ENCODE results near the gene EEA1. TPM values are rescaled to one million over a fixed set of nuclear protein-coding genes. Genes with fewer than 3 reads are reported as not detected.

EEA1 gene
- total and polyA plus RNA-seq, 2 of the 4 experiments (the other 2 are of a cell fraction): 4.6 to 12.5 TPM

GRCh38 chr12:92949466-92949865, 20.4 kb upstream of the EEA1 start:
- dilution Hi-C loops (cut with HindIII; ENCODE audit: low sequenced_read_pairs, unreplicated experiment) (no loop called here), in situ Hi-C loops (cut with MboI; ENCODE audit: low sequenced_read_pairs) (no loop called here), intact Hi-C loops (cut with micrococcal nuclease) (no loop called here)
- no peak overlapping the region for H2BK120ac ChIP-seq (ENCODE audit: low read depth, low read length)
- H2AK9ac ChIP-seq (replicated peaks; ENCODE audit: low read depth, low read length, poor library complexity): no peak overlapping the region
- no peaks in the 10 kb centered on the region for H3K27me3 ChIP-seq (ENCODE audit: control insufficient read depth, insufficient read depth, low read length)
- no peaks in the 10 kb centered on the region for H3K36me3 ChIP-seq (ENCODE audit: control insufficient read depth, insufficient read depth, low read length)
- H3K4me2 ChIP-seq (ENCODE audit: low read depth, low read length): no peak overlapping the region
- H3K9me3 ChIP-seq (ENCODE audit: control insufficient read depth, insufficient read depth, low read length): peaks cover 5% of the 10 kb centered on the region
- H3K4me1 ChIP-seq (ENCODE audit: control insufficient read depth, insufficient read depth, low read length): no peaks in the 10 kb centered on the region
- no peaks in the 10 kb centered on the region for H4K20me1 ChIP-seq (ENCODE audit: insufficient read depth, low read length)
- H4K5ac ChIP-seq (ENCODE audit: low read depth, low read length): no peak overlapping the region
- H3K4me3 ChIP-seq (ENCODE audit: insufficient read depth, low read depth, low read length): no peak overlapping the region
- H2AK5ac ChIP-seq (ENCODE audit: low read depth, low read length): no peak overlapping the region
- ChIA-PET CTCF (no interaction called here), POLR2A (ENCODE audit: unreplicated experiment) (no interaction called here)
- BruUV-seq (replicated peaks): no TSS peak
- DNase-seq: no peak
- H2BK15ac ChIP-seq (ENCODE audit: low read depth, low read length): no peak overlapping the region
- no peak overlapping the region for H4K8ac ChIP-seq (ENCODE audit: low read depth in 2 of 2, low read length in 2 of 2)
- no peak overlapping the region for H3K14ac ChIP-seq (replicated peaks; ENCODE audit: low read depth, low read length)
- H2BK5ac ChIP-seq (ENCODE audit: low read depth, low read length, poor library complexity, severe bottlenecking): no peak overlapping the region
- no peak overlapping the region for H2BK20ac ChIP-seq (ENCODE audit: low read depth, low read length)
- ATAC-seq (ENCODE audit: low read depth): no peak
- H3K23ac ChIP-seq (ENCODE audit: low read depth, low read length): no peak overlapping the region
- H3K18ac ChIP-seq (ENCODE audit: low read depth, low read length): no peak overlapping the region
- no peak overlapping the region for H2AFZ ChIP-seq (replicated peaks; ENCODE audit: low read length, poor library complexity)
- H3K56ac ChIP-seq (ENCODE audit: extremely low read depth, insufficient read depth, low read length): no peak overlapping the region
- no peaks in the 10 kb centered on the region for H3K9me1 ChIP-seq (ENCODE audit: insufficient read depth, low read length)
- no peaks in the 10 kb centered on the region for H3K79me1 ChIP-seq (ENCODE audit: low read depth in 1 of 2, low read length in 2 of 2)
- H3K9ac ChIP-seq (ENCODE audit: low read depth, low read length): no peak overlapping the region
- H3K27ac ChIP-seq (ENCODE audit: insufficient read depth, low read length): no peak overlapping the region
- TF ChIP-seq SMC3 (IDR thresholded peaks at IDR 0.05; ENCODE audit: low read depth, low read length) (no peak), RCOR1 (IDR thresholded peaks at IDR 0.05; ENCODE audit: insufficient replicate concordance, low read length) (no peak)
- no CpG with 5 or more reads among the region's 1 CpG for WGBS, 2 experiments (ENCODE audit: extremely low coverage in 2 of 2, insufficient read length in 1 of 2)
- H4K91ac ChIP-seq (ENCODE audit: insufficient read depth, low read depth, low read length): no peak overlapping the region
- H3K4ac ChIP-seq (ENCODE audit: low read depth, low read length): no peak overlapping the region
